ENCODE results near the gene SLC5A5.
"Not testable (repeated sequence)": the region's sequence is repeated elsewhere in the genome, so short reads cannot be mapped to it uniquely, and the experiment has no call there.

The SLC5A5 gene

GRCh38 chr19:17902701-17903100 lies 31.0 kb downstream of the SLC5A5 start:
- DNase-seq (ENCODE audit: low spot score): peak; percentile 6
- no peak for TF ChIP-seq CTCF (IDR thresholded peaks at IDR 0.05; ENCODE audit: borderline replicate concordance, control extremely low read depth, extremely low read depth, insufficient read depth, missing control alignments)
- in situ Hi-C loops (cut with MboI; ENCODE audit: low sequenced_read_pairs, unreplicated experiment): no loop called here

- in situ Hi-C loops (cut with MboI; ENCODE audit: low sequenced_read_pairs, unreplicated experiment): no loop called here
- DNase-seq (ENCODE audit: low spot score): no peak
- TF ChIP-seq CTCF (IDR thresholded peaks at IDR 0.05; ENCODE audit: borderline replicate concordance, control extremely low read depth, extremely low read depth, insufficient read depth, missing control alignments): no peak
Measured at GRCh38 chr19:17908244-17908643, 36.5 kb downstream of the SLC5A5 start.

- DNase-seq (ENCODE audit: low spot score): no peak
- in situ Hi-C loops (cut with MboI; ENCODE audit: low sequenced_read_pairs, unreplicated experiment): no loop called here
- no peak for TF ChIP-seq CTCF (IDR thresholded peaks at IDR 0.05; ENCODE audit: borderline replicate concordance, control extremely low read depth, extremely low read depth, insufficient read depth, missing control alignments)
Measured at GRCh38 chr19:17909003-17909732, 37.4 kb downstream of the SLC5A5 start.

- no peak for DNase-seq (ENCODE audit: low spot score)
- in situ Hi-C loops (cut with MboI; ENCODE audit: low sequenced_read_pairs, unreplicated experiment): no loop called here
- no peak for TF ChIP-seq CTCF (IDR thresholded peaks at IDR 0.05; ENCODE audit: borderline replicate concordance, control extremely low read depth, extremely low read depth, insufficient read depth, missing control alignments)
Measured at GRCh38 chr19:17910791-17911360, 39.1 kb downstream of the SLC5A5 start.

GRCh38 chr19:17915940-17916593 lies 44.3 kb downstream of the SLC5A5 start:
- no peak for TF ChIP-seq CTCF (IDR thresholded peaks at IDR 0.05; ENCODE audit: borderline replicate concordance, control extremely low read depth, extremely low read depth, insufficient read depth, missing control alignments)
- no peak for DNase-seq (ENCODE audit: low spot score)
- in situ Hi-C loops (cut with MboI; ENCODE audit: low sequenced_read_pairs, unreplicated experiment): no loop called here

- DNase-seq (ENCODE audit: low spot score); in situ Hi-C loops (cut with MboI; ENCODE audit: low sequenced_read_pairs, unreplicated experiment): not testable (repeated sequence)
Measured at GRCh38 chr19:17918151-17918550, 46.4 kb downstream of the SLC5A5 start.

- DNase-seq (ENCODE audit: low spot score); in situ Hi-C loops (cut with MboI; ENCODE audit: low sequenced_read_pairs, unreplicated experiment): not testable (repeated sequence)
Measured at GRCh38 chr19:17919122-17919521, 47.4 kb downstream of the SLC5A5 start.

Measured in GM13976 (cell line).